ENCODE results near the gene FBXW7. TPM values are rescaled to one million over a fixed set of nuclear protein-coding genes. Genes with fewer than 3 reads are reported as not detected.

The FBXW7 gene
- total RNA-seq, 1 donor from 2014 or later: 21.0 TPM

DNA sequence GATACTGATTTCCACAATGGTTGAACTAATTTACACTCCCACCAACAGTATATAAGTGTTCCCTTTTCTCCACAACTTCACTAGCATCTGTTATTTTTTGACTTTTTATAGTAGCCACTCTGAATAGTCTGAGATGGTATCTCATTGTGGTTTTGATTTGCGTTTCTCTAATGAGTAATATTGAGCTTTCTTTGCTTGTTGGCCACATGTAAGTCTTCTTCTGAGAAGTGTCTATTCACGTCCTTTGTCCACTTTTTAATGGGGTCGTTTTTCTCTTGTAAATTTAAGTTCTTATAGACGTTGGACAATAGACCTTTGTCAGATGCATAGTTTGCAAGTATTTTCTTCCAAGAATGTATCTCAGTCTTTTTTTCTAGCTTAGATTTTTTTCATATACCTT, 10.0 kb downstream of the FBXW7 start:
- Mint-ChIP-seq H3K4me1 (ENCODE audit: unreplicated experiment) (no peaks in the 10 kb centered on the region), H3K27ac (ENCODE audit: unreplicated experiment) (no peak overlapping the region), H3K4me3 (ENCODE audit: unreplicated experiment) (no peak overlapping the region), H3K27me3 (ENCODE audit: unreplicated experiment) (no peaks in the 10 kb centered on the region), H3K9me3 (ENCODE audit: unreplicated experiment) (no peaks in the 10 kb centered on the region), H3K36me3 (ENCODE audit: unreplicated experiment) (peaks cover 2% of the 10 kb centered on the region)
- no peak for DNase-seq (ENCODE audit: extremely low spot score, unreplicated experiment)
- TF ChIP-seq, protein P1, sequence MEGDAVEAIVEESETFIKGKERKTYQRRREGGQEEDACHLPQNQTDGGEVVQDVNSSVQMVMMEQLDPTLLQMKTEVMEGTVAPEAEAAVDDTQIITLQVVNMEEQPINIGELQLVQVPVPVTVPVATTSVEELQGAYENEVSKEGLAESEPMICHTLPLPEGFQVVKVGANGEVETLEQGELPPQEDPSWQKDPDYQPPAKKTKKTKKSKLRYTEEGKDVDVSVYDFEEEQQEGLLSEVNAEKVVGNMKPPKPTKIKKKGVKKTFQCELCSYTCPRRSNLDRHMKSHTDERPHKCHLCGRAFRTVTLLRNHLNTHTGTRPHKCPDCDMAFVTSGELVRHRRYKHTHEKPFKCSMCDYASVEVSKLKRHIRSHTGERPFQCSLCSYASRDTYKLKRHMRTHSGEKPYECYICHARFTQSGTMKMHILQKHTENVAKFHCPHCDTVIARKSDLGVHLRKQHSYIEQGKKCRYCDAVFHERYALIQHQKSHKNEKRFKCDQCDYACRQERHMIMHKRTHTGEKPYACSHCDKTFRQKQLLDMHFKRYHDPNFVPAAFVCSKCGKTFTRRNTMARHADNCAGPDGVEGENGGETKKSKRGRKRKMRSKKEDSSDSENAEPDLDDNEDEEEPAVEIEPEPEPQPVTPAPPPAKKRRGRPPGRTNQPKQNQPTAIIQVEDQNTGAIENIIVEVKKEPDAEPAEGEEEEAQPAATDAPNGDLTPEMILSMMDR (IDR thresholded peaks at IDR 0.05): no peak

DNA sequence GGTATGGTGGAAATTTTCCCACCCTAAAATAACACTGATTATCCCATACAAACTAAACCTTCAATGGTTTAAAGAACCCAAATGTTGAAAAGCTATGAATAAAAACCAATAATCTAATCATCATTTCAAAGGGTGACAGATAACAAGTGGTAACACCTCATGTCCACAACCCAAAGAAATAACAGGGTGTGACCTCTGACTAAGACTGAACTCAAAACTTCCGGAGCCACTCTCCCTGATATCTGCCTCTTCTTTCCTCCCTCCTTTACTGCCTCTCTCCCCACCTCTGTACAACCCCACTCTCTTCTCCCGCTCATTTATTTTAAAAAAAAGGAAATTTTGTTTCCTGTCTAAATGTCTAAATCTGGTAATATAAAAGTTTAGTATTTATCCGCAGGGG, 11.5 kb downstream of the FBXW7 start:
- H3K4me1 Mint-ChIP-seq (ENCODE audit: unreplicated experiment): no peaks in the 10 kb centered on the region
- TF ChIP-seq, protein P1 (IDR thresholded peaks at IDR 0.05): no peak
- no peaks in the 10 kb centered on the region for H3K27me3 Mint-ChIP-seq (ENCODE audit: unreplicated experiment)
- no peak overlapping the region for H3K4me3 Mint-ChIP-seq (ENCODE audit: unreplicated experiment)
- H3K9me3 Mint-ChIP-seq (ENCODE audit: unreplicated experiment): no peaks in the 10 kb centered on the region
- DNase-seq (ENCODE audit: extremely low spot score, unreplicated experiment): no peak
- no peak overlapping the region for H3K27ac Mint-ChIP-seq (ENCODE audit: unreplicated experiment)
- H3K36me3 Mint-ChIP-seq (ENCODE audit: unreplicated experiment): no peaks in the 10 kb centered on the region

DNA sequence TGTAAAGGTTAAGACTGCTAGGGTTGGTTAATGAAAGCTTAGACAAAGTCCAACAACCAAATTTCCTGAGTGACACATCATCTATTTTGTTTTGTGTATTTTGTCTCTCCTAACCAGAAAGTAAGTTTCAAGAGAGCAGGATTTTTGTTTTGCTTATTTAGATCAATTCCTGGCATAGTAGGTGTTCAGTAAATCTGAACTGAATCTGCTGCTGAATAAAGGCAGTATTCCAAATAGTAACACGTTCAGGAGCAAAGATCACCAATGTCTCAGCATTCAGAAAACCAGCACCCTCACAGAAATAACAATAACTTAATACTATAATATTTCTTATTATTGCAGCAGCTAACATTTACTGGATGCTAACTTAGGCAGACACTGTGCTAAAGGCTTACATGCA, 12.2 kb downstream of the FBXW7 start:
- Mint-ChIP-seq H3K4me3 (ENCODE audit: unreplicated experiment) (no peak overlapping the region), H3K36me3 (ENCODE audit: unreplicated experiment) (no peaks in the 10 kb centered on the region), H3K27me3 (ENCODE audit: unreplicated experiment) (no peaks in the 10 kb centered on the region), H3K4me1 (ENCODE audit: unreplicated experiment) (no peaks in the 10 kb centered on the region), H3K27ac (ENCODE audit: unreplicated experiment) (no peak overlapping the region), H3K9me3 (ENCODE audit: unreplicated experiment) (no peaks in the 10 kb centered on the region)
- no peak for DNase-seq (ENCODE audit: extremely low spot score, unreplicated experiment)
- TF ChIP-seq, protein P1 (IDR thresholded peaks at IDR 0.05): no peak

DNA sequence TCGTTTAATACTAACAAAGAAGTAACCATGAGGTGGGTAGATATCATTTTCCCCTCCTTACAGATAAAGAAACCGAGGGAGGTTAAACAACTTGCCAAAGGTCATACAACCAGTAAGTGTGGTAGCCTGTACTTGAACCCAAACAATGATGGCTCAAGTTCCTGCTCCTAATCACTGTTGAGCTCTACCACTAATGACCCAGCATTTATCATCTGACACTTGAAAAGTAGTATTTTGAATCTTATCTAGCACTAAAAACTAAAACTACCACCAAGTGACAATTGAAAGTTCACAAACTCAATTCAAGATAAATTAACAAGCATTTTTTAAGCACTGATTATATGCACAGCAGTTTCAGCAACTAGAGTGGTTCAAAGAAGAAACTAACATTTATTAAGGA, 13.1 kb downstream of the FBXW7 start:
- H3K4me3 Mint-ChIP-seq (ENCODE audit: unreplicated experiment): no peak overlapping the region
- TF ChIP-seq, protein P1 (IDR thresholded peaks at IDR 0.05): no peak

DNA sequence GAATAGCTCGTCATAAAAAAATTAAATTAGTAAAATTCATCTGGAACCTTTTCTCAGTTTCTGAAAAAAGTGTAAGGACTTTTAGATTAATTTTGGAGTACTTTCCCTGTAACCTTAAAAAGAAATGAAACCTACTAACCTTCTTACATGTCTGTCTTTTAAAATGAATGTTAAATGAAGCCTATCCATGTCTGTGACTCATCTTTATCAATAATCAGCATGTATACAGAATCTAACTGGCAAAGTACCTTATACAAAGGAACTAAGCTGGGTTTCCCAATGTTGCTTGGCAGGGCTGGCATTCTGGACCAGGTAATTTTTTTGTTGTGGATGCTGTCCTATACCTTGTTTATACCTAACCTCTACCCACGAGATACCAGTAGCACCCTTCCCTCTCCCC, 13.6 kb downstream of the FBXW7 start:
- no peak overlapping the region for H3K27ac Mint-ChIP-seq (ENCODE audit: unreplicated experiment)

More for the DNA sequence above, 13.1 kb downstream of the FBXW7 start:
- no peaks in the 10 kb centered on the region for H3K4me1 Mint-ChIP-seq (ENCODE audit: unreplicated experiment)
- H3K9me3 Mint-ChIP-seq (ENCODE audit: unreplicated experiment): no peaks in the 10 kb centered on the region
- no peak overlapping the region for H3K27ac Mint-ChIP-seq (ENCODE audit: unreplicated experiment)
- no peaks in the 10 kb centered on the region for H3K27me3 Mint-ChIP-seq (ENCODE audit: unreplicated experiment)
- H3K36me3 Mint-ChIP-seq (ENCODE audit: unreplicated experiment): no peaks in the 10 kb centered on the region
- DNase-seq (ENCODE audit: extremely low spot score, unreplicated experiment): no peak

More for the DNA sequence above, 13.6 kb downstream of the FBXW7 start:
- no peak for DNase-seq (ENCODE audit: extremely low spot score, unreplicated experiment)
- no peaks in the 10 kb centered on the region for H3K4me1 Mint-ChIP-seq (ENCODE audit: unreplicated experiment)
- H3K9me3 Mint-ChIP-seq (ENCODE audit: unreplicated experiment): no peaks in the 10 kb centered on the region
- TF ChIP-seq, protein P1 (IDR thresholded peaks at IDR 0.05): no peak
- no peaks in the 10 kb centered on the region for H3K27me3 Mint-ChIP-seq (ENCODE audit: unreplicated experiment)
- H3K36me3 Mint-ChIP-seq (ENCODE audit: unreplicated experiment): no peaks in the 10 kb centered on the region
- H3K4me3 Mint-ChIP-seq (ENCODE audit: unreplicated experiment): no peak overlapping the region

Measured in osteocyte (in vitro differentiated cells).